Activated CD8-positive, alpha-beta T cell treated with anti-CD3 and anti-CD28 coated beads, Interleukin-2, amount 10 ng/mL, durations not matched to agents 7 days and 5 days (primary cell): ENCODE results near the gene AHDC1. TPM values are rescaled to one million over a fixed set of nuclear protein-coding genes. Genes with fewer than 3 reads are reported as not detected.

Source experiments
- ATAC-seq: fragments of 150-1000 bp; cut with Tn5 transposase; one replicate; pipeline ENCODE4 v1.10.0; 2021; ENCODE audit warnings: moderate library complexity
- CTCF ChIA-PET: fragments of 350-600 bp; sonication (Branson Sonifier 250); formaldehyde crosslinking; loops from one replicate; lab custom pipeline; 2021; ENCODE audit warnings: antibody characterized with exemption; lab: Charles Lee
- POLR2A ChIA-PET: fragments of 350-600 bp; sonication (Branson Sonifier 250); formaldehyde crosslinking; loops from one replicate; lab custom pipeline; 2021; ENCODE audit warnings: antibody characterized with exemption; lab: Charles Lee
- DNase-seq: peaks from one replicate; pipeline ENCODE4 v3.0.0-alpha.2; 2020
- H3K27ac Mint-ChIP-seq: one replicate; pipeline ENCODE4 v1.8.0; 2021; ENCODE audit warnings: mild to moderate bottlenecking, mixed read lengths
- H3K27me3 Mint-ChIP-seq: one replicate; pipeline ENCODE4 v1.8.0; 2021; ENCODE audit warnings: low read depth, mixed read lengths
- H3K36me3 Mint-ChIP-seq: one replicate; pipeline ENCODE4 v1.8.0; 2021; ENCODE audit warnings: low read depth, mixed read lengths
- H3K4me1 Mint-ChIP-seq: one replicate; pipeline ENCODE4 v1.8.0; 2021; ENCODE audit warnings: low read depth, mixed read lengths
- H3K4me3 Mint-ChIP-seq: one replicate; pipeline ENCODE4 v1.8.0; 2021; ENCODE audit warnings: mild to moderate bottlenecking, mixed read lengths
- H3K9me3 Mint-ChIP-seq: one replicate; pipeline ENCODE4 v1.8.0; 2022; ENCODE audit warnings: mixed read lengths; ENCODE audit not compliant: insufficient read depth
- total RNA-seq, 2 experiments: library from RNA; stranded (reverse); gene quantifications; one replicate each; pipeline ENCODE4 v1.2.3, GENCODE V29; 2021

The AHDC1 gene, protein sequence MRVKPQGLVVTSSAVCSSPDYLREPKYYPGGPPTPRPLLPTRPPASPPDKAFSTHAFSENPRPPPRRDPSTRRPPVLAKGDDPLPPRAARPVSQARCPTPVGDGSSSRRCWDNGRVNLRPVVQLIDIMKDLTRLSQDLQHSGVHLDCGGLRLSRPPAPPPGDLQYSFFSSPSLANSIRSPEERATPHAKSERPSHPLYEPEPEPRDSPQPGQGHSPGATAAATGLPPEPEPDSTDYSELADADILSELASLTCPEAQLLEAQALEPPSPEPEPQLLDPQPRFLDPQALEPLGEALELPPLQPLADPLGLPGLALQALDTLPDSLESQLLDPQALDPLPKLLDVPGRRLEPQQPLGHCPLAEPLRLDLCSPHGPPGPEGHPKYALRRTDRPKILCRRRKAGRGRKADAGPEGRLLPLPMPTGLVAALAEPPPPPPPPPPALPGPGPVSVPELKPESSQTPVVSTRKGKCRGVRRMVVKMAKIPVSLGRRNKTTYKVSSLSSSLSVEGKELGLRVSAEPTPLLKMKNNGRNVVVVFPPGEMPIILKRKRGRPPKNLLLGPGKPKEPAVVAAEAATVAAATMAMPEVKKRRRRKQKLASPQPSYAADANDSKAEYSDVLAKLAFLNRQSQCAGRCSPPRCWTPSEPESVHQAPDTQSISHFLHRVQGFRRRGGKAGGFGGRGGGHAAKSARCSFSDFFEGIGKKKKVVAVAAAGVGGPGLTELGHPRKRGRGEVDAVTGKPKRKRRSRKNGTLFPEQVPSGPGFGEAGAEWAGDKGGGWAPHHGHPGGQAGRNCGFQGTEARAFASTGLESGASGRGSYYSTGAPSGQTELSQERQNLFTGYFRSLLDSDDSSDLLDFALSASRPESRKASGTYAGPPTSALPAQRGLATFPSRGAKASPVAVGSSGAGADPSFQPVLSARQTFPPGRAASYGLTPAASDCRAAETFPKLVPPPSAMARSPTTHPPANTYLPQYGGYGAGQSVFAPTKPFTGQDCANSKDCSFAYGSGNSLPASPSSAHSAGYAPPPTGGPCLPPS (N-terminal part only)
- total RNA-seq, result 10 to 100 TPM; 20.9 to 22.7 TPM

DNA sequence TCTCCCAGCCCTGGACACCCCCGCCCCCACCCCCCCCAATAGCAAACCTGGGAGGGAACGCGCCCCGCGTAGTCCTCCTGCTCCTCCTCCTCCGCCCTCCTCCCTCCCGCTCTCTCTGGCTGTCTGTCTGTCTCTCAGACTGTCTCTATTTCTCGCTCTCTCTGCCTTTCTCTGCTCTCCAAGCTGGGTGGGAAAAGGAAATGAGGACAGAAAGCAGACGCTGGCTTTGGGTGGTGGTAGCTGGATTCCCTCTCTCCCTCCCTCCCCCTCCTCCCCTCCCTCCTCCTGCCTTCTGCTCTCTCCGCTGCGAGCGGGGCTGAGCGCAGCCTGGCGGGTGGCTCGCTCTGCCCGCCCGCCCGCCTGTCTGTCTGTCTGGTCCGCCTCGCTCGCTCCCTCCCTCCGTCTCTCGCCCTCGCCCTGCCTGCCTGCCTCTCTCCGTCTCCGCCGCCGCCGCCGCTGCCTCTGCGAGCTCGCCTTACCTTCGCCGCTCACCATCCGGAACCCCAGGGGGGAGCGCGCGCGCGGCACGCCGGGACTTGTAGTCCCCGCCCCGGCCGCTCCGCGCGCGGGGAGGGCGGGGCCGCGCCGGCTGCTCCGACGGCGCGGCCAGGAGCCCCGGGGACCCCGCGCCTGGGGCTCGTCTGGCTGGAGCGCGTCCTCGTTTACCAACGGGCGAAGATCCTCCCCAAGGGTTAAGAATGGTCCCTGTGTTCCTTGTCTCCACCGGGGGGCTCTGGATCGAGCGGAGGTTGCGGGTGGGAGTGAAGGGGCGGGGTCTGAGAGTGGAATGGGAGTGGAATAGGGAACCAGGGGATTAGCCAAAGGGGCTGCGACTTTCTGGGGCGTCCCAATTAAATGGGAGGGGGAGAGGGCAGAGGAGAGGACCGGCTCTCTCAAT is at the start of gene AHDC1:
AHDC1 (minus strand) TSS at position 464 of the 898 bp plus-strand sequence. CDS start 52,029 bp downstream, outside the sequence.
- Mint-ChIP-seq H3K4me3 (peak within 1 kb of the TSS; percentile 88), H3K27me3 (no peaks in the 10 kb centered on the region), H3K4me1 (peaks cover 45% of the 10 kb centered on the region), H3K9me3 (no peaks in the 10 kb centered on the region), H3K27ac (peak within 1 kb of the TSS; percentile 82), H3K36me3 (no peaks in the 10 kb centered on the region)
- ChIA-PET POLR2A (interaction anchor here (0.6 to 1.7 kb wide), 2 partner anchors 29 to 114 kb away, joined by 3 to 8 read pairs; partner anchors contain the start of gene WASF2), CTCF (interaction anchor here (0.7 to 7.6 kb wide), 20 partner anchors 12 to 304 kb away, joined by 3 to 320 read pairs (median 6); partner anchors contain the start of genes IFI6 and MAP3K6)
- peak; percentile 94 for DNase-seq
- ATAC-seq, result peak; percentile 88

DNA sequence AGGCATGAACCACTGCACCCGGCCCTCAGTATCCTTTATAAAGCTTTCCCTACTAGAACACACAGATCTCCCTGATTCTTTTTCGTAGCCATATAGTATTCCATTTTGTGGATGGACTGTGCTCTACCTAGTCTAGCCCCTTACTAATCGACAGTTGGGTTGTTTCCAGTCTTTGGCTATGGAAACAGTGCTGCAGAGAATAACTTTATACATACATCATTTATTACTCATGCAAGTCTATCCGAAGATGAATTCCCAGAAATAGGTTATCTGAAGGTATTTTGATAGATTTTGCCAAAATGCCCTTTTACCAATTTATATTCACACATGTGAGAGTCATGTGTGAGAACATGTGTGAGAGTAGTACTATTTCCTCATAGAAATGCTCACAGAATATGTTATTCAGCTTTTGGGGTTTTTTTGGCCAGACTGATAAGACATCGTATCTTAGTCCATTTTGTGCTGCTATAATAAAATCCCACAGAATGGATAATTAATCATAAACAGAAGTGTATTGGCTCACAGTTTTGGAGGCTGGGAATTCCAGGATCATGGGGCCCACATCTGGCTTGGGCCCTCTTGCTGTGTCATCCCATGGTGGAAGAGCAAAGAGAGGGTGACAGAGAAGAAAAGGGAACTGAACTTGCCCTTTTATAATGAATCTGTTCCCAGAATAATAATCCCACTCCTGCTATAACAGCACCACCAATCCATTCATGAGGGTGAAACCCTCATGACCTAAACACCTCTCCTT is 48.3 kb upstream of the AHDC1 start:
- no peaks in the 10 kb centered on the region for H3K36me3 Mint-ChIP-seq
- peaks cover 13% of the 10 kb centered on the region for H3K4me1 Mint-ChIP-seq
- DNase-seq (no peak), ATAC-seq (no peak)
- no peak overlapping the region for H3K4me3 Mint-ChIP-seq
- ChIA-PET CTCF (interaction anchor here (2.2 kb wide), 1 partner anchor 10 kb away, joined by 10 read pairs; no protein-coding TSS in a partner anchor), POLR2A (interaction anchor here (0.6 to 0.7 kb wide), 2 partner anchors 19 to 133 kb away, joined by 3 to 4 read pairs; no protein-coding TSS in a partner anchor)
- no peaks in the 10 kb centered on the region for H3K27me3 Mint-ChIP-seq
- H3K9me3 Mint-ChIP-seq, result no peaks in the 10 kb centered on the region
- no peak overlapping the region for H3K27ac Mint-ChIP-seq

DNA sequence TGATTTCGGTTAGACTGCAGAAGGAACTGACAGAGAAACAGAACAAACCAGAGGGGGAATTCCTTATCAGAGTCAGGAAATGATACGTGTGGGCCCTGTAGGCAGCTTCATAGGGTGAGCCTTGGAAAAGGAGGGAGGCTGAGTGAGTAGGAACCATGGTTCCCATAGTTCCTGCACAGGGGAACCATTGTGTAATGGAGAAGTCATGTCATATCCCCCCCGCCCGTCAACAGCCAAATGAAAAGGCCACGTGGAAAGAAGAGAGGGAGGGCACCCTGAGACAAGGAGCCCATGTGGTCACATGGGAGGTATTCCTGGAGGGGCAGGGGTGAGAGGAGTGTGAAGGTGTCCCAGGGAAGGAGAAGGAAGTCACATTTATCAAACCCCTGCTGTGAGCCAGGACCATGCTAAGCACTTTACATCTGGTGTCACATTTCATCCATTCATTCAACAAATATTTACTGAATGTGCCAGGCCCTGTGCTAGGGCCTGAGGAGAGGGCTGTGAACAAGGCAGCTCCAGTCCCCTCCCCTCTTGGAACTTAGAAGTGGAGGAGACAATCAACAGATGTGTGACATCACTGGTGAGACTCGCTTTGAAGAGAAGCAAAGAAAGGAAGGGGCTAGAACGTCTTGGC is 46.7 kb upstream of the AHDC1 start:
- CTCF ChIA-PET, result interaction anchor here (0.7 to 2.9 kb wide), 8 partner anchors 10 to 256 kb away, joined by 3 to 22 read pairs (median 4); no protein-coding TSS in a partner anchor
- POLR2A ChIA-PET, result interaction anchor here (0.7 to 0.9 kb wide), 3 partner anchors 8 to 1191 kb away, joined by 3 to 5 read pairs (median 3); no protein-coding TSS in a partner anchor

DNA sequence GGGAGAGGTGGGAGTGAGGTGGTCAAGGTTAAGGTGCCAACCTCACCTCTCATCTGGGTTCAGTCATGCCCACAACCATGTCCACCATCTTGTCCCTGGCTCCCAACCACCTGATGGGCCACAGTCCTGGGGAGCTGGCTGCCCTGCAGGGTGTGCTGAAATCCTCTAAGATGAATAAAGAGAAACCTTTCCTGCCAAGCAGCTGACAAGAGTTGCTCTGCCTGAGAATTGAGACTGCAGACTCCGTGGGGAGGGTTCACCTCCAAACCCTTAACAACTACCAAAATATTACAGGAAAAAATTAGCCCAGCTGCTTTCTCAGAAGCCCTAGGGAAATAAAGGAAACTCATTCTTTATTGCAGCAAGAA is 46.2 kb upstream of the AHDC1 start:
- Mint-ChIP-seq H3K4me3 (no peak overlapping the region), H3K9me3 (no peaks in the 10 kb centered on the region), H3K36me3 (no peaks in the 10 kb centered on the region), H3K4me1 (peaks cover 13% of the 10 kb centered on the region), H3K27me3 (no peaks in the 10 kb centered on the region), H3K27ac (no peak overlapping the region)
- CTCF ChIA-PET, result interaction anchor here (0.7 to 2.9 kb wide), 12 partner anchors 10 to 255 kb away, joined by 3 to 22 read pairs (median 4); partner anchors contain the start of gene FAM76A
- DNase-seq (no peak), ATAC-seq (no peak)
- POLR2A ChIA-PET, result interaction anchor here (0.6 to 0.9 kb wide), 6 partner anchors 7 to 1191 kb away, joined by 3 to 5 read pairs (median 4); no protein-coding TSS in a partner anchor

More for the DNA sequence above, 46.7 kb upstream of the AHDC1 start:
- no peak overlapping the region for H3K4me3 Mint-ChIP-seq
- no peaks in the 10 kb centered on the region for H3K27me3 Mint-ChIP-seq
- H3K9me3 Mint-ChIP-seq, result no peaks in the 10 kb centered on the region
- no peak overlapping the region for H3K27ac Mint-ChIP-seq
- no peaks in the 10 kb centered on the region for H3K36me3 Mint-ChIP-seq
- peaks cover 13% of the 10 kb centered on the region for H3K4me1 Mint-ChIP-seq
- no peak for ATAC-seq
- no peak for DNase-seq

DNA sequence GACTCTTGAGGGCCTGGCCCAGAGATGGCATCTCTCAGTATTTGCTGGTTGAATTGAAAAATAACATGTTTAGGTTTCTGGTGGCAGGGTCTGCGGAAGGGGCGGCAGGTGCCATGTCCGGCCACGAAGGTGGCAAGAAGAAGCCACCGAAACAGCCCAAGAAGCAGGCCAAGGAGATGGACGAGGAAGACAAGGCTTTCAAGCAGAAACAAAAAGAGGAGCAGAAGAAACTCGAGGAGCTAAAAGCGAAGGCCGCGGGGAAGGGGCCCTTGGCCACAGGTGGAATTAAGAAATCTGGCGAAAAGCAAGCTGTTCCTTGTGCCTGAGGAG is 45.3 kb upstream of the AHDC1 start:
- no peak overlapping the region for H3K27ac Mint-ChIP-seq
- H3K36me3 Mint-ChIP-seq, result no peaks in the 10 kb centered on the region
- H3K4me1 Mint-ChIP-seq, result peaks cover 17% of the 10 kb centered on the region
- no peak for ATAC-seq
- no peak overlapping the region for H3K4me3 Mint-ChIP-seq
- H3K9me3 Mint-ChIP-seq, result no peaks in the 10 kb centered on the region
- POLR2A ChIA-PET, result interaction anchor here (0.8 kb wide), 1 partner anchor 13 kb away, joined by 3 read pairs; no protein-coding TSS in a partner anchor
- DNase-seq, result no peak
- CTCF ChIA-PET, result interaction anchor here (0.7 to 2.9 kb wide), 12 partner anchors 9 to 77 kb away, joined by 3 to 22 read pairs (median 4); partner anchors contain the start of gene FAM76A
- no peaks in the 10 kb centered on the region for H3K27me3 Mint-ChIP-seq

DNA sequence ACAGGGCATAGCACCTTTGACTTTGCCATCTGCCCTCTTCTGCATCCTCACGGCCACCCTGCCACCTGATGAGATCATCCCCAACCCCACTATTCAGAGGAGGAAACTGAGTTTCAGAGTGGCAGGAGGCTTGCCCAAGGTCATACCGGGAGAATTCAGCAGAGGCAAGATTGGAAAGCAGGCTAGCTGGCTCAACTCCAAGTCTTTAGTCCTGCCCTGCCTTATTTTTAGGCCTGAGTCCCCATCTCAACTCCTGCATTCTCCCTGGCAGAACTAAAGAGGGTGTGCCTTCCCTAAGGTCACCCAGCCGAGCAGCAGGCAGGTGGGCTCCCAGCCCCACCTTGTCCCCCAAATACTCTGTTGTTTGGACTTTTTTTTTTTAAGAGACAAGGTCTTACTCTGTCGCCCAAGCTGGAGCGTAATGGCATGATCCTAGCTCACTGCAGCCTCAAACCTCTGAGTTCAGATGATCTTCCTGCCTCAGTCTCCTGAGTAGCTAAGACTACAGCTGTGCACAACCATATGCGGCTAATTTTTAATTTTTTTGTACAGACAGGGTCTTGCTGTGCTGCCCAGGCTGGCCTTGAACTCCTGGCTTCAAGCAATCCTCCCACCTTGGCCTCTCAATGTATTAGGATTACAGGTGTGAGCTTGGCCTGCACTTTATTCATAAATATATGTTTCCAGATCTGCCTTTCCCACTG is 44.8 kb upstream of the AHDC1 start:
- peaks cover 22% of the 10 kb centered on the region for H3K4me1 Mint-ChIP-seq
- POLR2A ChIA-PET, result interaction anchor here (0.8 kb wide), 1 partner anchor 14 kb away, joined by 3 read pairs; no protein-coding TSS in a partner anchor
- ATAC-seq, result no peak

DNA sequence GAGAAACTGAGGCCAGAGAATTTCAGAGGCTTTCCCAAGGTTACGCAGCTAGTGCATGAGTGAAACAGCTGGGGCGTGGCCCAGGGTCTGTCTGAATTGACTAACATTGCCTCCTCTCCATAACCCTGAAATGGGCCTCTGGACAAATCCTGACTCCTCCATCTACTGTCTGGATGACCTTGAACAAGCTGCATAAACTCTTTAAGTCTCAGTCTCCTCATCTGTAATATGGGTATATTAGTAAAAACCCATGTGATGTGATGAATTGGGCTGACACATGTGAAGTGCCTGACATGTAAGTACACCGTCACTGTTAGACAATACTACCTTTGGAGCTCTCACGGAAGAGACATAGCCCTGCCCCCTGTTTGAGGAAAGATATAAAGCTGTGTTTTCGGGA is 43.4 kb upstream of the AHDC1 start:
- H3K36me3 Mint-ChIP-seq, result no peaks in the 10 kb centered on the region
- ATAC-seq, result no peak
- CTCF ChIA-PET, result interaction anchor here (0.8 to 2.0 kb wide), 3 partner anchors 15 to 91 kb away, joined by 3 to 18 read pairs (median 3); no protein-coding TSS in a partner anchor
- no peak overlapping the region for H3K27ac Mint-ChIP-seq
- POLR2A ChIA-PET, result no interaction called here
- peaks cover 28% of the 10 kb centered on the region for H3K4me1 Mint-ChIP-seq
- no peaks in the 10 kb centered on the region for H3K27me3 Mint-ChIP-seq
- no peak overlapping the region for H3K4me3 Mint-ChIP-seq
- no peak for DNase-seq
- H3K9me3 Mint-ChIP-seq, result no peaks in the 10 kb centered on the region

More for the DNA sequence above, 44.8 kb upstream of the AHDC1 start:
- Mint-ChIP-seq H3K27ac (no peak overlapping the region), H3K27me3 (no peaks in the 10 kb centered on the region), H3K9me3 (no peaks in the 10 kb centered on the region), H3K4me3 (no peak overlapping the region), H3K36me3 (no peaks in the 10 kb centered on the region)
- CTCF ChIA-PET, result interaction anchor here (1.2 to 2.9 kb wide), 5 partner anchors 14 to 30 kb away, joined by 3 to 22 read pairs (median 5); no protein-coding TSS in a partner anchor
- DNase-seq, result no peak

DNA sequence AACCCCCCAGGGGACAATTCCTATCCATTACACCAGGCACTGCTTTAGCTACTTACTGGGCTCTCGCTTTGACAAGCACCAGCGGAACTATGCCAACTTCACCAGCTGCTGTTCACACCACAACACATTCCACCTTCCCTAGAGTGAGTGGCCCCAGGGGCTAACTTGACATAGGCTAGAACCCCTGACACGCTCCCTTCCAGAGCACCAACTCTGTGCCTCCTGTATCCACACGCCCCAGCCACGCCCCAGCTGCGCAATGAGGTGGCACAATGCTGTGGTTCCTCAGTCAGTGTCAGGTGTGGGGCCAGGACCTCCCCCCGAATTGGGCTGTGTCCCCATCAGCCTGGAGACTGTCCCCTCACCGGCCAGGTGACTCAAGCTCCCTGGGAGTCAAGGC is 42.7 kb upstream of the AHDC1 start:
- no peaks in the 10 kb centered on the region for H3K9me3 Mint-ChIP-seq
- H3K27ac Mint-ChIP-seq, result no peak overlapping the region
- no peak for DNase-seq
- H3K4me3 Mint-ChIP-seq, result no peak overlapping the region
- H3K36me3 Mint-ChIP-seq, result no peaks in the 10 kb centered on the region
- no peaks in the 10 kb centered on the region for H3K27me3 Mint-ChIP-seq
- no peak for ATAC-seq
- POLR2A ChIA-PET, result interaction anchor here (1.0 kb wide), 1 partner anchor 16 kb away, joined by 6 read pairs; no protein-coding TSS in a partner anchor
- H3K4me1 Mint-ChIP-seq, result peaks cover 28% of the 10 kb centered on the region
- CTCF ChIA-PET, result interaction anchor here (1.3 to 2.0 kb wide), 2 partner anchors 16 to 23 kb away, joined by 5 to 18 read pairs; no protein-coding TSS in a partner anchor

DNA sequence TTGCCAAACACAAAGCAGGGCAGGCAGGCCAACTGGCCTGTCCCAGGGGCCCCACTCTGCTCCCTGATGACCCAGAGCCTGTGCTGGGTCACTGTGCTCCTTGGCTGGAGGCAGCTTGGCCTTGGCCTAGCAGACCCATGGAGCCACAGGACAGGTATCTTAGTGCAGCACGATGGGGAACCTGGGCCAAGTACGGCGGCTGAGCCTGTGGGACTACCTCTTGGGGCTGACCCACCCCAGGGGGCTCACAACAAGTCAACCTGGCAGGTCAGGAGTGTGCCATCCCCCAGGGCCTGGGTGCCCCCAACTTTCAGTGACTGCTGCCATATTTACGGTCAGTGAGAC is 41.1 kb upstream of the AHDC1 start:
- ChIA-PET POLR2A (interaction anchor here (0.6 to 1.0 kb wide), 3 partner anchors 14 to 129 kb away, joined by 3 read pairs; no protein-coding TSS in a partner anchor), CTCF (interaction anchor here (0.7 to 2.8 kb wide), 7 partner anchors 14 to 191 kb away, joined by 3 to 57 read pairs (median 6); no protein-coding TSS in a partner anchor)
- H3K27ac Mint-ChIP-seq, result no peak overlapping the region
- peaks cover 17% of the 10 kb centered on the region for H3K4me1 Mint-ChIP-seq
- H3K27me3 Mint-ChIP-seq, result no peaks in the 10 kb centered on the region
- H3K36me3 Mint-ChIP-seq, result no peaks in the 10 kb centered on the region
- H3K4me3 Mint-ChIP-seq, result no peak overlapping the region
- ATAC-seq (no peak), DNase-seq (no peak)
- H3K9me3 Mint-ChIP-seq, result no peaks in the 10 kb centered on the region
